GM12873 (cell line): ENCODE data around the gene CTTN.

Experiments
- TF ChIP-seq, protein P1 (sequence below): IDR thresholded peaks from 2 replicates; pipeline ENCODE4 v1.5.1; 2012; ENCODE audit warnings: low read depth, mild to moderate bottlenecking, moderate library complexity, low read length, control low read depth; ENCODE audit not compliant: insufficient read depth; ENCODE audit errors: missing control alignments

Gene CTTN

GRCh38 chr11:70411713-70412452 is 13.6 kb downstream of the CTTN start:
- TF ChIP-seq, protein P1, sequence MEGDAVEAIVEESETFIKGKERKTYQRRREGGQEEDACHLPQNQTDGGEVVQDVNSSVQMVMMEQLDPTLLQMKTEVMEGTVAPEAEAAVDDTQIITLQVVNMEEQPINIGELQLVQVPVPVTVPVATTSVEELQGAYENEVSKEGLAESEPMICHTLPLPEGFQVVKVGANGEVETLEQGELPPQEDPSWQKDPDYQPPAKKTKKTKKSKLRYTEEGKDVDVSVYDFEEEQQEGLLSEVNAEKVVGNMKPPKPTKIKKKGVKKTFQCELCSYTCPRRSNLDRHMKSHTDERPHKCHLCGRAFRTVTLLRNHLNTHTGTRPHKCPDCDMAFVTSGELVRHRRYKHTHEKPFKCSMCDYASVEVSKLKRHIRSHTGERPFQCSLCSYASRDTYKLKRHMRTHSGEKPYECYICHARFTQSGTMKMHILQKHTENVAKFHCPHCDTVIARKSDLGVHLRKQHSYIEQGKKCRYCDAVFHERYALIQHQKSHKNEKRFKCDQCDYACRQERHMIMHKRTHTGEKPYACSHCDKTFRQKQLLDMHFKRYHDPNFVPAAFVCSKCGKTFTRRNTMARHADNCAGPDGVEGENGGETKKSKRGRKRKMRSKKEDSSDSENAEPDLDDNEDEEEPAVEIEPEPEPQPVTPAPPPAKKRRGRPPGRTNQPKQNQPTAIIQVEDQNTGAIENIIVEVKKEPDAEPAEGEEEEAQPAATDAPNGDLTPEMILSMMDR, result no peak

DNA sequence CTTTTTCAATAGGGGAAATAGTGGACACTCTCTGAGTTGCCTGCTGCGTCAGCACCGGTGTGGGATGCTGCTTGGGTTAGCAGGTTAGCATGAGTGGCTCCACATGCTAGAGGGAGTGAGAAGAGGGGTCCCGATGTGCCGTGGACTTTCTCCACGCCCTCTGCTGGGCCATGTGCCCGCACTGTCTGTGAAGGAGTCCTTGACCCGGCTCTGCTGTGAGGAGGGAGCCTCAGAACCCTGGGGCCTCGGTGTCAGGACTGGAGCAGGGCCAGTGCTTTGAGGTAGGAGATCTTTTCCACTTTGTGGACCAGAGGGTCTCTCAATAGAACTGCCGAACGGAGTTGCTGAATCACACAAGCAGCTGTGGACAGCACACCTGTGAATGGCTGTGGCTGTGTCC is 14.8 kb downstream of the CTTN start:
- TF ChIP-seq, protein P1, result no peak

DNA sequence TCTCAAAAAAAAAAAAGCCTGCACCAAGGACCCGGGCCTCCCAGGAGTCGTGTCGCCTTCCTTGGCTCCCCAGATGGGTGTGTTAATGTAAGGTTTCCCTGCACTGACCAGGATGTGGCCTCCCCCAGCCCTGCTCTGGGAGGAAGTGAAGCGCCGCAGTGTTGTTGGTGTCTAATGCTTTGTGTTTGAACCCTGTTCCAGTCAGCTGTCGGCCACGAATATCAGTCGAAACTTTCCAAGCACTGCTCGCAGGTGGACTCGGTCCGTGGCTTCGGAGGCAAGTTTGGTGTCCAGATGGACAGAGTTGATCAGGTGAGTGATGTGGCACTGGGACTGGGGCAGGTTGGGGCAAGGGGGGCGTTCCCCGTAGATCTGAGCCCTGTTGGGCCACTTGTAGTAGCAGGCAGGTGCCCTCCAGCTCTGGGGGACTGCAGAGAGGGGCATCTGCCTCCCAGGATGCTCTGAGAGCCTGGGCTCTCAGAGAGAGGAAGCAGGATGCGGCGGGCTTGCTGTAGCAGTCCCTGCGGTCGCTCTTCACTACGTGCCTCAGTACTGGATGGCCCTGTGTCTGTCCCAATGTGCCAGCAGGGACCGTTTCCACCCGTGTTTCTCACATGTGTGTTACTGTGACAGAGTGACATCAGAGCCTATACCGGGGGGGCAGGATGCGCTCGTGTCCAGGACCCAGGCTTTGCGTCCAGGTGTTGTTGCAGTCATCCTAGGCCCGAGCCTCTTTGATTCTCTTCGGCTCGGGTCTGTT is 16.2 kb downstream of the CTTN start:
- TF ChIP-seq, protein P1, result no peak

DNA sequence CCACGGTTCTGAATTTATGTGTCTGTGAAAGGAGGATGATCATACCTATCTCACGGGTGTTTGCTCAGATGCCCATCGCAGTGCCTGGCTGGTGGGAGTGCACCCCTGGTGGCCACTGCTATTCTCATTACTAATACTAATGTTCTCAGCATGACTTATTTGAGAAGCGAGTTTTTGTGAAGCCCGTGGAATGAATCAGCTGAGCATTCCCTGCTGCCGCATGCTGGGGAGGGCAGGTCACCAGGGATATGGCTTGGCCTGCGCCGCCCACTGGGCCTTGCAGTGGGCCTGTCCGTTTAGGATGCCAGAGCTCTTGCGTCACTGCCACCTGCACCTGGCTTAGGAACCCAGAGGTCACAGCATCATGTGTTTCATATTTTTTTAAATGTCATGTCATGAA is 16.9 kb downstream of the CTTN start:
- TF ChIP-seq, protein P1, result peak; percentile 51

- TF ChIP-seq, protein P1, result no peak
These were observed 17.5 kb downstream of the CTTN start for GRCh38 chr11:70415642-70416395.

DNA sequence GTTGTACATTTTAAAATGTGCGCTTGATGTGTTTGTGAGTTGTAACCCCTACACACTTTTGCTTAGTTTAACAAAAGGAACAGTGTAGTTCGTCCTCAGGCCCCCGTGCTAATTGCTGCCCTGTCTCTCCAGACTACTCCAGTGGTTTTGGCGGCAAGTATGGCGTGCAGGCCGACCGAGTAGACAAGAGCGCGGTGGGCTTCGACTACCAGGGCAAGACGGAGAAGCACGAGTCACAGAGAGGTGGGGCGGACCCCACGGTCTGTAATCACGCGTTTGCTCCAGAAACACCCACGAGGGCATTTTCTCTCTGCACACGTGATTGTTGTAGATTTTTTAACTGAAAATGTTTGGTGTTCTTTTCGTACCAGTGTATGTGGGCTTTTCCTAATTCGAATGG is 18.6 kb downstream of the CTTN start:
- TF ChIP-seq, protein P1, result no peak

DNA sequence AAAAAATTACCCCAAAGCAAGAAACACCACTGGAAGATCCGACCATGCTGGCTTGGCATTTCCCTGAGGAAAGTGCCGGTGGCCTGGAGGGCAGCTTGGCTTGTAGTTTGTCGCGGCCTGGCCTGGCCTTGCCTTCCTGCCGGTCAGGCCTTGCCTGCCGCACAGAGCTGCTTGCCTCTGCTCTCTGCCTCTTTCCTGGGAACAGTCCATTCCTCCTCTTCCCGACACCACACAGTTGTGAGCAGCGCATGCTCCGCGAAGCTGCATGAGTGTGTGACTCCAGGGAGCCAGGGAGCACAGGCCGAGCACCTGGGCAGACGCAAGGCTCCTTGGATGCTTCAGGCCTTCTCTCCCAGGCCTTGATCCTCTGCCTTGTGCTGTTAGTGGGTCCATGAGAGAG is 19.8 kb downstream of the CTTN start:
- TF ChIP-seq, protein P1, result no peak
